22Rv1 (cell line): ENCODE data around the gene DENND5B.
"Not testable (repeated sequence)": the region's sequence is repeated elsewhere in the genome, so short reads cannot be mapped to it uniquely, and the experiment has no call there.

ENCODE experiments used
- H3K27ac ChIP-seq: fragments of 450-650 bp; 2 replicates; pipeline ENCODE4 v1.5.1; 2017
- ZFX ChIP-seq: fragments of 450-650 bp; IDR thresholded peaks from 2 replicates; pipeline ENCODE4 v1.6.1; 2017; ENCODE audit warnings: antibody characterized with exemption, borderline replicate concordance
- TF ChIP-seq, protein P1 (sequence below): fragments of 450-650 bp; IDR thresholded peaks from 2 replicates; pipeline ENCODE4 v1.5.1; 2017; ENCODE audit warnings: mild to moderate bottlenecking

DENND5B gene

DNA sequence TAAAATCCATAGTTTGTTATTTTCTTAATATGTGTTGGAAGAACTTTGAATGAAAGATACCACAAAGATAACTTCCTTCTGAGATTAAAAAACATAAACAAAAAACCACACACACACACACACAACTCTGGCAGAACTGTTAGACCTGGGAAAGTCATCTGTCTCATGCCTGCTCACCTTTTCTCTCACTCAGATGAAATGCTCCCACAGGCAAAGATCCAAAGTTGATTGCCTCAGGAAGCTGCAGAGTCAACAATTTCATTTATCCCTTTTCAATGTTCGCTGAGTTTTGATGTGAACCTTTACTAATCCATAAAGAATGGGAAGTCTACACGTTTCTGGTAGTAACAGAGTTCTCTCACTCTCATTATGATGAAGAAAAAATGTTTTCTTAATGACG lies 112.0 kb downstream of the DENND5B start:
- TF ChIP-seq ZFX: no peak
- TF ChIP-seq, protein P1, sequence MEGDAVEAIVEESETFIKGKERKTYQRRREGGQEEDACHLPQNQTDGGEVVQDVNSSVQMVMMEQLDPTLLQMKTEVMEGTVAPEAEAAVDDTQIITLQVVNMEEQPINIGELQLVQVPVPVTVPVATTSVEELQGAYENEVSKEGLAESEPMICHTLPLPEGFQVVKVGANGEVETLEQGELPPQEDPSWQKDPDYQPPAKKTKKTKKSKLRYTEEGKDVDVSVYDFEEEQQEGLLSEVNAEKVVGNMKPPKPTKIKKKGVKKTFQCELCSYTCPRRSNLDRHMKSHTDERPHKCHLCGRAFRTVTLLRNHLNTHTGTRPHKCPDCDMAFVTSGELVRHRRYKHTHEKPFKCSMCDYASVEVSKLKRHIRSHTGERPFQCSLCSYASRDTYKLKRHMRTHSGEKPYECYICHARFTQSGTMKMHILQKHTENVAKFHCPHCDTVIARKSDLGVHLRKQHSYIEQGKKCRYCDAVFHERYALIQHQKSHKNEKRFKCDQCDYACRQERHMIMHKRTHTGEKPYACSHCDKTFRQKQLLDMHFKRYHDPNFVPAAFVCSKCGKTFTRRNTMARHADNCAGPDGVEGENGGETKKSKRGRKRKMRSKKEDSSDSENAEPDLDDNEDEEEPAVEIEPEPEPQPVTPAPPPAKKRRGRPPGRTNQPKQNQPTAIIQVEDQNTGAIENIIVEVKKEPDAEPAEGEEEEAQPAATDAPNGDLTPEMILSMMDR: no peak
- no peak overlapping the region for H3K27ac ChIP-seq

DNA sequence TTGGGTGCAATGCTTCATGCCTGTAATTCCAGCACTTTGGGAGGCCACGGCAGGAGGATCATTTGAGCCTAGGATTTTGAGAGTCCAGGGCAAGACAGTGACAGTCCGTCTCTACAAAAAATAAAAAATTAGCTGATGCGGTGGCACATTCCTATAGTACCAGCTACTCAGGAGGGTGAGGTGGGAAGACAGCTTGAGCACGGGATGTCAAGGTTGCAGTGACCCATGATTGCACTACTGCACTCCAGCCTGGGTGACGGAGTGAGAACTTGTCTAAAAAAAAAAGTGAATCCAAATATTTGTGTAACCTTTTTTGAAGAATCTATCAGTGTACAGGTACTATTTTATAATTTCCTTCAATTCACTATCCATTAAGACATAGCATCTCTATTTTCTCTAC lies 112.5 kb downstream of the DENND5B start:
- TF ChIP-seq ZFX: no peak
- TF ChIP-seq, protein P1: no peak
- no peak overlapping the region for H3K27ac ChIP-seq

DNA sequence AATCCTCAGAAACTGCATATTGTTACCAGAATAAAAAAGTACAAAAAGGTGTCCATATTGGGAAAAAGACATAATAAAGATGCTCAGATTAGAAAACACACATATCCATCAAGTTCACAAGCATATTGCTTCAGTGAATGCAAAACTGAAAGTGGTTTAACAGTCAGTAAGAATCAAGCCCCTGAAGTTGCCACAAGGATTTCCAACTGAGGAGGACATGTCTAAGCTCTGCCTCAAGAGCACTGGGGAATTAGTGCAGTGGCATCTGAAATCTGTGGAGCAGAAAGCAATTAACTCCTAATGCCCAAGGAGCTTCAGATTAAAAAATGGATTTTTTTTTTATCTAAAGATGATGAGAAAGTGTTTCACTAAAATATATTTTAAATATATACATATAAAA lies 113.2 kb downstream of the DENND5B start:
- no peak for TF ChIP-seq ZFX
- TF ChIP-seq, protein P1: no peak
- no peak overlapping the region for H3K27ac ChIP-seq

DNA sequence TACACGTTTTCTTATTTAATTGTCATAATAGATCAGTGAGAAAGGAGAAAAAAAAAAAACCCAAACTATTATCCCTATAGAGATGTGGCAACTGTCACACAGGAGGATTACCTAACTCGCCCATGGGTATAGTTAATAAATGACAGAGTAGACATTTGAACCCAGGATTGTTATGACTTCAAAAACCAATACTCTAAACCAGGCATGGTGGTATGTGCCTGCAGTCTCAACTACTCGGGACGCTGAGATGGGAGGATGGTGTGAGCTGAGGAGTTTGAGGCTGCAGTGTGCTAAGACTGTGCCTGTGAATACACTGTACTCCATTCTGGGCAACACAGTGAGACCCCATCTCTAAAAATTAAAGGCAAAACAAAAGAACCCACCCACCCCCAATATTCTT lies 114.5 kb downstream of the DENND5B start:
- H3K27ac ChIP-seq: no peak overlapping the region
- no peak for TF ChIP-seq ZFX
- TF ChIP-seq, protein P1: no peak

DNA sequence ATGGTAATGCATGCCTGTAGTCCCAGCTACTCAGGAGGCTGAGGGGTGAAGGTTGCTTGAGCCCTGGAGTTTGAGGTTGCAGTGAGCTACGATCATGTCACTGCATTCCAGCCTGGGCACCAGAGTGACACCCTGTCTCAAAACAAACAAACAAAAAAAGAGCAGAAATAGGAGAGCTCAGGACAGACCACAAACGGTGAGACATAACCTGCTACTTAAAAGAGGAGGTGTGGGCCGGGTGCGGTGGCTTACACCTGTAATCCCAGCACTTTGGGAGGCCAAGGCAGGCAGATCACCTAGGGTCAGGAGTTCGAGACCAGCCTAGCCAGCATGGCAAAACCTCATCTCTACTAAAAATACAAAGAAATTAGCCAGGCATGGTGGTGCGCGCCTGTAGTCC lies 115.3 kb downstream of the DENND5B start:
- H3K27ac ChIP-seq: not testable (repeated sequence)

DNA sequence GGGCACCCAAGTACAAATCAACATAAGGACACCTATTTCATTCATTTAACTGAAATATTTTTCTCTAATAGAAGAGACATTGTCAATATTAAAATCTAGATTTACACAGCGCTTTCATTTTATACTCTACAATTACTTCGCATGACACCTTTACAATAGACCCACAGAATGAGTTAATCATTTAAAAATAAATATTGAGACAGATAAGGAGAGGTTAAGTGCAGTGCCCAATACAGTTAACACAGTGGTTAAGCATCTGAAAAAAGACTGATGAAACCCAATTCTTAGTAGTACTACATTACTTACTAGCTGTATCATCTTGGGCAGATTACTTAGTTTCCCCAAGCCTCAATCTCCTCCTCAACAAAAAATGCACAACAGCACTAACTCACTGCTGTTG lies 116.2 kb downstream of the DENND5B start:
- H3K27ac ChIP-seq: no peak overlapping the region
- TF ChIP-seq, protein P1: no peak
- no peak for TF ChIP-seq ZFX

DNA sequence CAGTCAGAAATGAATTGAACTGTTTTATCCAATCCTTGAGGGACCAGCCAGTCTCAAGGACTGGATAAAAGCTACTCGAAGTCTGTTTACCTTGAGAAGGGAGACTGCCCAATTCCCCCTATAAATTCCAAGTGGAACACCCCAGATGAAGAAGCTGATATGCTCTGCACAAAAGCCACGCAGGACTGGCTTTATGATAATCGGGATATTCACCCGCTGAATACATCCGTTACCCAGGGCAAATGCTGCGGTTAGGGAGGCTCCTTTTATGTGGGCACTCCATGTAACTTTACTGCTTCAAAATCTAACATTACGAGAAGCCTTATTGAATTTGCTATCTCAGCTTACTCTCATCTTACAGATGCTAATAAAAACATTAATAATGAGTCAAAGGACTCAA lies 119.1 kb downstream of the DENND5B start:
- H3K27ac ChIP-seq: no peak overlapping the region
- TF ChIP-seq, protein P1: no peak
- no peak for TF ChIP-seq ZFX

DNA sequence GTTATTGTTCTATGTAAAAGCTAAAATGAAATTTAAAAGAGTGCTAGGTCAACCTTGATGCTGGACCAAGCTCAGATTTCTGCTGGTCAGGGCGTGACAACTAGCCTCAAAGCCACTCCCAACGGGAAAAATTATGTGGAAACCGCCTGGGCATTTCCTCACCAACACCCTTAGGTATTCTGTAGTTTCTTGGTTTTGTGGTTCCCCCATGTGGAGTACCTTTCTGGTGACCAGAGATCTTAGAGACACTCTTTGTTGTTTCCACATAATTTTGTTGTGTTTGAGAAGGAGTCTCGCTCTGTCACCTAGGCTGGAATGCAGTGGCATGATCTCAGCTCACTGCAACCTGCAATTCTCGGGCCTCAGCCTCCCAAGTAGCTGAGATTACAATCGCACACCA lies 119.9 kb downstream of the DENND5B start:
- TF ChIP-seq, protein P1: no peak
- no peak for TF ChIP-seq ZFX
- no peak overlapping the region for H3K27ac ChIP-seq
